A549 (cell line): ENCODE data around the gene ACKR4.

Experiments used
- EP300 ChIP-seq, 2 experiments: fragments of >200 bp; sonication (Bioruptor Twin); formaldehyde crosslinking; IDR thresholded peaks; 2 replicates in 1 of 2; 3 replicates in 1 of 2; pipeline ENCODE4 v1.6.1; 2016 to 2017
- NR3C1 ChIP-seq: fragments of >200 bp; sonication (Bioruptor Twin); formaldehyde crosslinking; IDR thresholded peaks from 3 replicates; pipeline ENCODE4 v1.6.1; 2017
- TF ChIP-seq, protein P1 (sequence below): fragments of >200 bp; sonication (Bioruptor Twin); formaldehyde crosslinking; IDR thresholded peaks from 3 replicates; pipeline ENCODE4 v1.5.1; 2016

DNA sequence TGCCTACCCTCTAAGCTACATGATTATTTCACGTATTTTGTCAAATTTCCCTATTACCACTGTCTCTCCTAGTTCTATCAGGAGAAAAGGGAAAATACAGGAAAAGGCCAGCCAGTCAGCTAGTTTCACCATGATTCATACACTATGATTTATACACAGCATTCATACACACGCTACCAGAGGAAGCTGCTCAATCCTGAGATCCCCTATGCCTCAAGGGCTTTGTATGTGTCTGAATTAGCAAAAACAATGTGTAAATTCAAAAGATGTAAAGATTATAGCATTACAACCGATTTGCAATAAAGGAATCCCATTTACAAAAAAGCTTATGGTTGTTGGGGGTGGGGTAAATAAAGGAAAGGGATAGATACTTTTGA lies 3.1 kb upstream of the ACKR4 start:
- TF ChIP-seq NR3C1, result no peak
- TF ChIP-seq, protein P1, sequence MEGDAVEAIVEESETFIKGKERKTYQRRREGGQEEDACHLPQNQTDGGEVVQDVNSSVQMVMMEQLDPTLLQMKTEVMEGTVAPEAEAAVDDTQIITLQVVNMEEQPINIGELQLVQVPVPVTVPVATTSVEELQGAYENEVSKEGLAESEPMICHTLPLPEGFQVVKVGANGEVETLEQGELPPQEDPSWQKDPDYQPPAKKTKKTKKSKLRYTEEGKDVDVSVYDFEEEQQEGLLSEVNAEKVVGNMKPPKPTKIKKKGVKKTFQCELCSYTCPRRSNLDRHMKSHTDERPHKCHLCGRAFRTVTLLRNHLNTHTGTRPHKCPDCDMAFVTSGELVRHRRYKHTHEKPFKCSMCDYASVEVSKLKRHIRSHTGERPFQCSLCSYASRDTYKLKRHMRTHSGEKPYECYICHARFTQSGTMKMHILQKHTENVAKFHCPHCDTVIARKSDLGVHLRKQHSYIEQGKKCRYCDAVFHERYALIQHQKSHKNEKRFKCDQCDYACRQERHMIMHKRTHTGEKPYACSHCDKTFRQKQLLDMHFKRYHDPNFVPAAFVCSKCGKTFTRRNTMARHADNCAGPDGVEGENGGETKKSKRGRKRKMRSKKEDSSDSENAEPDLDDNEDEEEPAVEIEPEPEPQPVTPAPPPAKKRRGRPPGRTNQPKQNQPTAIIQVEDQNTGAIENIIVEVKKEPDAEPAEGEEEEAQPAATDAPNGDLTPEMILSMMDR, result no peak
- TF ChIP-seq EP300 (IDR thresholded peaks at IDR 0.05), result no peak
